Fibroblast of lung (primary cell): ENCODE results near the gene AKAP7.

Experiments
- EZH2 ChIP-seq: IDR thresholded peaks from 2 replicates; pipeline ENCODE4 v1.5.1; 2012; ENCODE audit warnings: low read length, control low read depth, mild to moderate bottlenecking; ENCODE audit errors: missing control alignments
- TF ChIP-seq, protein P1 (sequence below), 2 donors: IDR thresholded peaks in 1 of 2; conservative IDR thresholded peaks in 1 of 2; 1 replicate in 1 of 2; 2 replicates in 1 of 2; pipeline ENCODE4 v1.5.1; 2011 to 2012; ENCODE audit warnings: low read length in 2 of 2, control low read depth in 1 of 2, inconsistent platforms in 1 of 2, low read depth in 1 of 2, mild to moderate bottlenecking in 1 of 2

DNA sequence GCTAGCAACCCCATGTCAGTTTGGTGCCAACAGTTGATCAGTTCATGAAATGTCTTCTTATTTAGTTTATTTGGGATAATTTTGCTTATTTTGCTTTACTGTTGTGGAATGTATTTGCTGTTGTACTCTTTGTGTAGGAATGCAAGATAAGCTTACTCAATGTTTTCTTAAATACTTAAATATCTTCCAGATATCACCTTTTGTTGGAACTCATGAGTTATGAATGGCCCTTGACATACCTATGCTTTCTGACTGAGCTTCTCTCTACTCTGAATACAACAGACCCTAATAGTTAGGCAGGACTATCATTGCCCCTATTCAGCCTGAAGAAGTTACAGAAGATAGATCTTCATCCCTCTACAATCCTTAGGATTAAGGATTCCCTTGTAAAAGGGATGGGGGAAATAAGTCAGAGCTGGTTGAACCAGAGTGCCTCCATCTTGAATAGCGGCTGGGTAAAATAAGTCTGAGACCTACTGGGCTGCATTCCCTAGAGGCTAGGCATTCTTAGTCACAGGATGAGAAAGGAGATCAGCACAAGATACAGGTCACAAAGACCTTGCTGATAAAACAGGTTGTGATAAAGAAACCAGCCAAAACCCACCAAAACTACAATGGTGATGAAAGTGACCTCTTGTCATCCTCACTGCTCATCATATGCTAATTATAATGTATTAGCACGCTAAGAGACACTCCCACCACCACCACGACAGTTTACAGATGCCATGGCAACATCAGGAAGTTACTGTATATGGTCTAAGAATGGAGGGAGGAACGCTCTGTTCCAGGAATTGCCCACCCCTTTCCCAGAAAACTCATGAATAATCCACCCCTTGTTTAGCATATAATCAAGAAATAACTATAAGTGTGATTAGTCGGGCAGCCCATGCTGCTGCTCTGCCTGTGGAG is 196.9 kb downstream of the AKAP7 start:
- TF ChIP-seq, protein P1, sequence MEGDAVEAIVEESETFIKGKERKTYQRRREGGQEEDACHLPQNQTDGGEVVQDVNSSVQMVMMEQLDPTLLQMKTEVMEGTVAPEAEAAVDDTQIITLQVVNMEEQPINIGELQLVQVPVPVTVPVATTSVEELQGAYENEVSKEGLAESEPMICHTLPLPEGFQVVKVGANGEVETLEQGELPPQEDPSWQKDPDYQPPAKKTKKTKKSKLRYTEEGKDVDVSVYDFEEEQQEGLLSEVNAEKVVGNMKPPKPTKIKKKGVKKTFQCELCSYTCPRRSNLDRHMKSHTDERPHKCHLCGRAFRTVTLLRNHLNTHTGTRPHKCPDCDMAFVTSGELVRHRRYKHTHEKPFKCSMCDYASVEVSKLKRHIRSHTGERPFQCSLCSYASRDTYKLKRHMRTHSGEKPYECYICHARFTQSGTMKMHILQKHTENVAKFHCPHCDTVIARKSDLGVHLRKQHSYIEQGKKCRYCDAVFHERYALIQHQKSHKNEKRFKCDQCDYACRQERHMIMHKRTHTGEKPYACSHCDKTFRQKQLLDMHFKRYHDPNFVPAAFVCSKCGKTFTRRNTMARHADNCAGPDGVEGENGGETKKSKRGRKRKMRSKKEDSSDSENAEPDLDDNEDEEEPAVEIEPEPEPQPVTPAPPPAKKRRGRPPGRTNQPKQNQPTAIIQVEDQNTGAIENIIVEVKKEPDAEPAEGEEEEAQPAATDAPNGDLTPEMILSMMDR (conservative IDR thresholded peaks at IDR 0.05 in 1 of 2, IDR thresholded peaks at IDR 0.05 in 1 of 2; ENCODE audit: low read depth in 1 of 2, low read length in 2 of 2), result no peak
- no peak for TF ChIP-seq EZH2
